Naive B cell (primary cell): Measurements from ENCODE around the gene RNF114. TPM values are rescaled to one million over a fixed set of nuclear protein-coding genes. Genes with fewer than 3 reads are reported as not detected.

Experiments used
- ATAC-seq, 2 donors: fragments of 150-1000 bp; cut with Tn5 transposase; 2 replicates each; pipeline ENCODE4 v1.10.0; 2021; ENCODE audit warnings: low read depth in 2 of 2, mild to moderate bottlenecking in 2 of 2, moderate library complexity in 2 of 2
- DNase-seq: peaks from one replicate; pipeline ENCODE4 v3.0.0; 2022
- H3K27ac Mint-ChIP-seq, 6 donors: one replicate each; pipeline ENCODE4 v1.8.0; 2020 to 2022; ENCODE audit warnings: mild to moderate bottlenecking in 6 of 6, mixed read lengths in 6 of 6, moderate library complexity in 5 of 6, inconsistent platforms in 2 of 6
- H3K27me3 Mint-ChIP-seq, 3 donors: one replicate each; pipeline ENCODE4 v1.8.0; 2021 to 2022; ENCODE audit warnings: mixed read lengths in 3 of 3, mild to moderate bottlenecking in 1 of 3
- H3K36me3 Mint-ChIP-seq, 2 donors: one replicate each; pipeline ENCODE4 v1.8.0; 2020 to 2022; ENCODE audit warnings: mixed read lengths in 2 of 2, inconsistent platforms in 1 of 2, mild to moderate bottlenecking in 1 of 2
- H3K4me1 Mint-ChIP-seq, 3 donors: one replicate each; pipeline ENCODE4 v1.8.0; 2020 to 2022; ENCODE audit warnings: mixed read lengths in 3 of 3, inconsistent platforms in 1 of 3, mild to moderate bottlenecking in 1 of 3, moderate library complexity in 1 of 3
- H3K4me3 Mint-ChIP-seq, 8 donors: one replicate each; pipeline ENCODE4 v1.8.0; 2020 to 2022; ENCODE audit warnings: mild to moderate bottlenecking in 8 of 8, mixed read lengths in 8 of 8, moderate library complexity in 8 of 8, inconsistent platforms in 2 of 8
- H3K9me3 Mint-ChIP-seq, 7 donors: one replicate each; pipeline ENCODE4 v1.8.0; 2020 to 2022; ENCODE audit warnings: mixed read lengths in 7 of 7, mild to moderate bottlenecking in 5 of 7, inconsistent platforms in 2 of 7, moderate library complexity in 1 of 7
- polyA plus RNA-seq, 6 donors: library from polyadenylated mRNA; unstranded; fragments of 300-500 nt; fragmentation: Illumina TruSeq; gene quantifications; one replicate each; pipeline ENCODE4 v1.2.3, GENCODE V29; 2021; ENCODE audit warnings: low read depth in 6 of 6

Gene RNF114
- polyA plus RNA-seq, 6 donors from 2014 or later = 96.6 to 137 (median 122) TPM

GRCh38 chr20:49925901-49926454, 10.2 kb upstream of the RNF114 start:
- DNase-seq = no peak
- peaks cover 0 to 7% (median 0%) of the 10 kb centered on the region in 3 donors for H3K4me1 Mint-ChIP-seq
- no peaks in the 10 kb centered on the region for H3K9me3 Mint-ChIP-seq
- ATAC-seq = no peak
- H3K27me3 Mint-ChIP-seq = peaks cover 0 to 16% (median 0%) of the 10 kb centered on the region in 3 donors
- H3K4me3 Mint-ChIP-seq = no peak overlapping the region
- H3K36me3 Mint-ChIP-seq = no peaks in the 10 kb centered on the region
- no peak overlapping the region for H3K27ac Mint-ChIP-seq

DNA sequence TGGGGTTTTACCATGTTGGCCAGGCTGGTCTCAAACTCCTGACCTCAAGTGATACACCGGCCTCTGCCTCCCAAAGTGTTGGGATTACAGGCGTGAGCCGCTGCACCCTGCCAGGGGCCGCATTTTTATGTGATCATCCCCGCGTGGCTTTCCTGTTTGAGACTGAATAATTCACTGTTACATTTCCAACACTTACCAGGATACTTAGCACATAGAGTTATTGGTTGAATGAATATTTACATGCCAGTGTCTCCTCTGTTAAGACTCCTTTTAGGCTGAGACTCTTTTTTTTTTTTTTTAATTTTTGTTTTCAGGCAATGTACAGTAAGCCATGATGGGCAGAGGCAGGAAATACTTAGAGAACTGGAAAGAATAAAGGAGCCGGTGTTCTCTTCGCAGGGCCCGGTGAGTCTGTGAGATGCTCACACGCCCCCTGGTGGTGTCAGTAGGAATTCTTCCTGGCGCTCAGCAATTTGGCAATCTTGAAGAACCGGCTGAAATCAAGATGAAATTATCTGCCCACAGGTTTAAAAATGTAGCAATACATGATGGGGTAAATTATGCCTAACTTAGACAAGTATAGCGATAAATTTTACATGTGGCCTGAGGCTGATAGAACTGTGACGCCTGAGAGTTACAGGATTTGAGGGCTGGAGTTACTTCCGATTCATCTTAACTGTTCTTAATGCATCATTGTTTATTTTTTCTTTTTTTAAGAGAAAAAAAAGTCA, 7.6 kb upstream of the RNF114 start:
- peak; percentile 62 for DNase-seq
- H3K36me3 Mint-ChIP-seq = no peaks in the 10 kb centered on the region
- peak overlapping the region in 3 of 6 donors; percentile 38 to 92 (median 38) for H3K27ac Mint-ChIP-seq
- no peak overlapping the region for H3K4me3 Mint-ChIP-seq
- peak; percentile 79 to 91 for ATAC-seq
- no peaks in the 10 kb centered on the region for H3K9me3 Mint-ChIP-seq
- H3K27me3 Mint-ChIP-seq = peaks cover 0 to 8% (median 0%) of the 10 kb centered on the region in 3 donors
- peaks cover 0 to 7% (median 0%) of the 10 kb centered on the region in 3 donors for H3K4me1 Mint-ChIP-seq

DNA sequence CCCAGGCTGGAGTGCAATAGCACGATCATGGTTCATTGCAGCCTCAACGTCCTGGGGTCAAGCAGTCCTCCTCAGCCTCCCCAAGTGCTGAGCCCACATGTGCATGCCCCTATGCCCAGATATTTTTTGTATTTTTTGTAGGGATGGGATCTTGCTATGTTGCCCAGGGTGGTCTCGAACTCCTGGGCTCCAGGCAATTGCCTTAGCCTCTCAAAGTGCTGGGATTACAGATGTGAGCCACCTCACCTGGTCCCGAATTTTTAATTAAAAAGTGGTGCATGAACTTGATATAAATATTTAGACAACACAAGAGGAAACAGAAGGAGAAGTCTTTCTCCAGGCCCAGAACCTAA, 7.1 kb upstream of the RNF114 start:
- H3K9me3 Mint-ChIP-seq = no peaks in the 10 kb centered on the region
- ATAC-seq = no peak
- no peak overlapping the region for H3K27ac Mint-ChIP-seq
- no peak overlapping the region for H3K4me3 Mint-ChIP-seq
- peaks cover 4 to 12% (median 5%) of the 10 kb centered on the region in 3 donors for H3K4me1 Mint-ChIP-seq
- no peaks in the 10 kb centered on the region for H3K36me3 Mint-ChIP-seq
- peaks cover 0 to 6% (median 0%) of the 10 kb centered on the region in 3 donors for H3K27me3 Mint-ChIP-seq
- DNase-seq = no peak

- ATAC-seq (peak in 1 of 2 donors; percentile 1), DNase-seq (no peak)
- Mint-ChIP-seq H3K27me3 (no peaks in the 10 kb centered on the region), H3K9me3 (no peaks in the 10 kb centered on the region), H3K27ac (peak overlapping the region; percentile 60 to 98 (median 96)), H3K36me3 (no peaks in the 10 kb centered on the region), H3K4me1 (peaks cover 40 to 55% (median 49%) of the 10 kb centered on the region in 3 donors), H3K4me3 (peak overlapping the region; percentile 86 to 98 (median 98))
Observed at GRCh38 chr20:49935746-49936152, 448 bp upstream of the RNF114 start.

DNA sequence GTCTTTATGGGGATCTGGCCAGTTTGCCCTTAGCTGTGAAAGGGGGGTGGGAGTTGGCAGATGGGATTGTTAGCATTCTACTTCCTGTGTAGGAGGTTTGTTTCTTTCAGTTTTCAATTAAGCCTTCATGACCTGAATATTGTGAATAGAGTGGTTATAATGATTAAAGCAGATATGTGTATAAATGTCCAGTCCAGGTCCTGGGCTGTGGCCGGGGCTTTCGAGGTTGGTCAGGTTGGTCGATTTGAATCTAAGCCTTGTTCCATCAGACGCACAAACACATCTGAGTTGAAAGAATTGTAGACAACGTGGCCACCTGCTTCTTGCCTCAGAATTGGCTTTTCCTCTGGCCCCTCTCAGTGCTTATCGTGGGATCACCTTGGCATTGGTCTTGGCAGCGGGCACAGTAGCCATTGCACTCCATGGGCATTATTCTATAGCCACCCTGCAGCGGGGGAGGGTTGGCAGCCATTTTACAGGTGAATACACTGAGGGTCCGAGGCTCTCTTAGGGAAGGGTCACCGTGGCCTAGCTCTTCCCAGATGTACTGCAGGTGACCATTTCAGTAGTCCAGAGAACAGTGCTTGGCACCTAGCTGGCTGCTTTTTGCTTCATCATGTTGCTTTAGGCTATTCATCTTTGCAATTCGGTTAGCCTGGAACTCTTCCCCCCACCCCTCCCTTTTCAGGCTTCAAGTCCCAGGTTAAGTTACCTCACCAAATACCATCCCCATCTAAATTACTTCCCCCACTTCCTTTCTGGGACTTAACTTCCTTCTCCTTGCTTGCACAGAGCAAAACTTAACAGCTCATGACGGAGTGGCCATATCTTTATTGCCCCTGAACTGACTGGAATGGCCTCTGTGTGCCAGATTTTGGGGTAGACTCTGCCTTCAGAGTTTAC, 1.1 kb downstream of the RNF114 start:
- ATAC-seq = peak; percentile 26 to 31
- Mint-ChIP-seq H3K27ac (peak overlapping the region; percentile 93 to 97 (median 96)), H3K4me1 (peaks cover 47 to 68% (median 58%) of the 10 kb centered on the region in 3 donors), H3K36me3 (no peaks in the 10 kb centered on the region), H3K4me3 (peak overlapping the region; percentile 94 to 98 (median 98)), H3K9me3 (no peaks in the 10 kb centered on the region), H3K27me3 (no peaks in the 10 kb centered on the region)
- peak; percentile 42 for DNase-seq

GRCh38 chr20:49938173-49939163, 2.3 kb downstream of the RNF114 start:
- no peaks in the 10 kb centered on the region for H3K36me3 Mint-ChIP-seq
- peak overlapping the region in 4 of 6 donors; percentile 44 to 95 (median 63) for H3K27ac Mint-ChIP-seq
- peaks cover 47 to 73% (median 58%) of the 10 kb centered on the region in 3 donors for H3K4me1 Mint-ChIP-seq
- peak overlapping the region in 7 of 8 donors; percentile 29 to 98 (median 94) for H3K4me3 Mint-ChIP-seq
- no peaks in the 10 kb centered on the region for H3K9me3 Mint-ChIP-seq
- no peak for DNase-seq
- no peaks in the 10 kb centered on the region for H3K27me3 Mint-ChIP-seq
- ATAC-seq = no peak

GRCh38 chr20:49941456-49941855, 5.3 kb downstream of the RNF114 start:
- Mint-ChIP-seq H3K9me3 (no peaks in the 10 kb centered on the region), H3K4me3 (peak overlapping the region in 1 of 8 donors; percentile 63), H3K36me3 (no peaks in the 10 kb centered on the region), H3K27me3 (no peaks in the 10 kb centered on the region), H3K4me1 (peaks cover 36 to 60% (median 44%) of the 10 kb centered on the region in 3 donors), H3K27ac (peak overlapping the region in 1 of 6 donors; percentile 8)
- ATAC-seq (no peak), DNase-seq (no peak)

GRCh38 chr20:49942303-49942702, 6.1 kb downstream of the RNF114 start:
- Mint-ChIP-seq H3K9me3 (no peaks in the 10 kb centered on the region), H3K4me1 (peaks cover 29 to 52% (median 36%) of the 10 kb centered on the region in 3 donors), H3K27ac (peak overlapping the region in 1 of 6 donors; percentile 47), H3K27me3 (no peaks in the 10 kb centered on the region), H3K36me3 (peaks cover 0 to 2% of the 10 kb centered on the region in 2 donors), H3K4me3 (no peak overlapping the region)
- DNase-seq (no peak), ATAC-seq (no peak)

- ATAC-seq (no peak), DNase-seq (no peak)
- peaks cover 0 to 9% of the 10 kb centered on the region in 2 donors for H3K36me3 Mint-ChIP-seq
- no peaks in the 10 kb centered on the region for H3K9me3 Mint-ChIP-seq
- no peak overlapping the region for H3K4me3 Mint-ChIP-seq
- H3K4me1 Mint-ChIP-seq = peaks cover 24 to 48% (median 30%) of the 10 kb centered on the region in 3 donors
- no peak overlapping the region for H3K27ac Mint-ChIP-seq
- H3K27me3 Mint-ChIP-seq = no peaks in the 10 kb centered on the region
Observed at GRCh38 chr20:49942942-49943341, 6.7 kb downstream of the RNF114 start.

DNA sequence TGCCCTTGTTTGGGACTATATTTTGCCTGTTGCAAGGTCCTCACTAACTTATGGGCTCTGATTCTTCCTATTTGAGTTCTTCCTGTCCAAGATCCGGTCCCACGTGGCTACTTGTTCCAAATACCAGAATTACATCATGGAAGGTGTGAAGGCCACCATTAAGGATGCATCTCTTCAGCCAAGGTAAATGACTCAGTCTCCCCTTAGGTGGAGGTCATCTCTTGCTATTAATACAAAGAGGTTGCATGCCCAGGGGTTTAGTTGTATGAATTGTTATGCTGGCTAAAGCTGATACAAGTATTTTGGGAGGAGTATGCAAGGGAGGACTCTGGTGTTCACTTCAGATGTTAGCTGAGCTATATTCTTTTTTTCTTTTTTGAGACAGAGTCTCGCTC, 9.1 kb downstream of the RNF114 start:
- Mint-ChIP-seq H3K4me1 (peaks cover 10 to 28% (median 14%) of the 10 kb centered on the region in 3 donors), H3K27me3 (no peaks in the 10 kb centered on the region), H3K9me3 (no peaks in the 10 kb centered on the region), H3K27ac (no peak overlapping the region), H3K36me3 (peaks cover 8 to 23% of the 10 kb centered on the region in 2 donors), H3K4me3 (no peak overlapping the region)
- ATAC-seq (no peak), DNase-seq (no peak)

DNA sequence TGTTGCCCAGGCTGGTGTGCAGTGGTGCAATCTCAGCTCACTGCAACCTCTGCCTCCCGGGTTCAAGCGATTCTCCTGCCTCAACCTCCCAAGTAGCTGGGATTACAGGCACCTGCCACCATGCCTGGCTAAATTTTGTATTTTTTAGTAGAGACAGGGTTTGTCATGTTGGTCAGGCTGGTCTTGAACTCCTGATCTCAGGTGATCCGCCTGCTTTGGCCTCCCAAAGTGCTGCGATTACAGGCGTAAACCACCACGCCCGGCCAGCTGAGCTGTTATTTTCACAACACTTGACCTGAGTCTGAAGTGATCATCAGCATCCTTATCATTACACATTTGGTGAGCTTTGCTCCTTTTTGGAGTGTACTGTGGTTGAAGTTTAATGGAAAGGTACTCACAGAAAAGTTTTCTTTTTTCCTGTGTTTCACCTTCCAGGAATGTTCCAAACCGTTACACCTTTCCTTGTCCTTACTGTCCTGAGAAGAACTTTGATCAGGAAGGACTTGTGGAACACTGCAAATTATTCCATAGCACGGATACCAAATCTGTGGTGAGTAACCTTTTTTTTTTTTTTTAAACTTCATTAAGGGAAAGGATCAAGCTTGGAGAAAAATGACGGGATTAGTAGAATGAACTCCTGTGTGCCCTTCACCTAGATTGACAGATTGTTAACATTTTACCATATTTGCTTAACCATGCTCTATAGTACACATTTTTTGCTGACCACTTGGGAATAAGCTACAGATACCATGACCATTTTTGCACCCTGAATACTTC, 9.7 kb downstream of the RNF114 start:
- no peak for DNase-seq
- Mint-ChIP-seq H3K9me3 (no peaks in the 10 kb centered on the region), H3K36me3 (peaks cover 8 to 23% of the 10 kb centered on the region in 2 donors)

DNA sequence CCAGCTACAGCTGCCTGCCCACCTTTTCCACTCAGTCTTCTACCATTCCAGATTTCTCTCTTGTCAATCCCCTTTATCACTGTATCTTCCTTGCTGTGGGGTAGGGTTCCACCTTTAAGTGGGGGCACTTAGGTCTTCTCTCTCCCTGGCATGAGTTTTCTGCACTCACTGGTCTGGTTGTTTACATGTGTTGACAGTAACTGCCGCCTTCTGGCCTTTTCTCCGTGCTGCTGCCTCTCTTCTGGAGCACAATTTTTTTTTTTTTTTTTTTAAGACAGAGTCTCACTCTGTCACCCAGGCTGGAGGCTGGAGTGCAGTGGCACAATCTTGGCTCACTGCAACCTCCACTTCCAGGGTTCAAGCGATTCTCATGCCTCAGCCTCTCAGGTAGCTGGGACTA, 12.0 kb downstream of the RNF114 start:
- H3K4me1 Mint-ChIP-seq = peaks cover 0 to 8% (median 7%) of the 10 kb centered on the region in 3 donors
- H3K27me3 Mint-ChIP-seq = no peaks in the 10 kb centered on the region
- DNase-seq (no peak), ATAC-seq (no peak)
- H3K36me3 Mint-ChIP-seq = peaks cover 17 to 30% of the 10 kb centered on the region in 2 donors
- H3K4me3 Mint-ChIP-seq = no peak overlapping the region
- no peaks in the 10 kb centered on the region for H3K9me3 Mint-ChIP-seq
- H3K27ac Mint-ChIP-seq = peak overlapping the region in 1 of 6 donors; percentile 54

More for the DNA sequence above, 9.7 kb downstream of the RNF114 start:
- H3K4me3 Mint-ChIP-seq = no peak overlapping the region
- no peak for ATAC-seq
- no peaks in the 10 kb centered on the region for H3K27me3 Mint-ChIP-seq
- peaks cover 8 to 24% (median 14%) of the 10 kb centered on the region in 3 donors for H3K4me1 Mint-ChIP-seq
- peak overlapping the region in 1 of 6 donors; percentile 21 for H3K27ac Mint-ChIP-seq
